ENCODE measurements around the gene CACNA1H. TPM values are rescaled to one million over a fixed set of nuclear protein-coding genes. Genes with fewer than 3 reads are reported as not detected.

CACNA1H gene
- total RNA-seq, 1 donor from 2014 or later, result 0.05 TPM

DNA sequence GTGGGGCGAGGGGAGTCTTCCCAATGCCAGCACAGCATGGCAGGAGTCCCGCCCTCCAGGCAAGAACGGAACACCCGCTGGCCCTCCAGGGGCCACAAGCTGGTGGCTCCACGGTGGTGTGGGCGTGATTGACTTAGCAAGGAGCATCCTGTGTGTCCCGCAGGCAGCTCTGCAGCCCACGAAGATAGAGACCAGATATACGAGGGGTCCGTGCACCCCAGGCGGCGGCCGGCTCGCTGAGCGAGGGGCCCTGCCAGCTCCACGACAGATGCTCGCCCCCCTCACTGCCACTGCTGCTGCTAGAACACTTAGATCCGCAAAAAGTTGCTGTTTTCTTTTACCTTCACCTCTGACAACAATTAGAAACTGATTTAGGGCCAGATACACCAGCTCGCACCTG lies 10.0 kb upstream of the CACNA1H start:
- intact Hi-C loops (cut with micrococcal nuclease), result no loop called here
- Mint-ChIP-seq H3K27me3 (no peaks in the 10 kb centered on the region), H3K4me1 (no peaks in the 10 kb centered on the region)

GRCh38 chr16:1143761-1144450 lies 9.0 kb upstream of the CACNA1H start:
- Mint-ChIP-seq H3K36me3 (ENCODE audit: low read depth) (no peaks in the 10 kb centered on the region), H3K27ac (no peak overlapping the region), H3K27me3 (no peaks in the 10 kb centered on the region), H3K4me1 (no peaks in the 10 kb centered on the region), H3K4me3 (no peak overlapping the region), H3K9me3 (no peaks in the 10 kb centered on the region)
- no peak for DNase-seq
- intact Hi-C loops (cut with micrococcal nuclease), result no loop called here

More for the DNA sequence above, 10.0 kb upstream of the CACNA1H start:
- Mint-ChIP-seq H3K27ac (no peak overlapping the region), H3K36me3 (ENCODE audit: low read depth) (no peaks in the 10 kb centered on the region), H3K4me3 (no peak overlapping the region), H3K9me3 (no peaks in the 10 kb centered on the region)
- no peak for DNase-seq

GRCh38 chr16:1144476-1145382 lies 8.2 kb upstream of the CACNA1H start:
- no peaks in the 10 kb centered on the region for H3K36me3 Mint-ChIP-seq (ENCODE audit: low read depth)
- intact Hi-C loops (cut with micrococcal nuclease), result no loop called here
- H3K4me3 Mint-ChIP-seq, result no peak overlapping the region
- no peaks in the 10 kb centered on the region for H3K4me1 Mint-ChIP-seq
- H3K9me3 Mint-ChIP-seq, result no peaks in the 10 kb centered on the region
- H3K27me3 Mint-ChIP-seq, result no peaks in the 10 kb centered on the region
- DNase-seq, result no peak
- no peak overlapping the region for H3K27ac Mint-ChIP-seq

- intact Hi-C loops (cut with micrococcal nuclease), result no loop called here
These were observed 7.4 kb upstream of the CACNA1H start for GRCh38 chr16:1145383-1146100.

GRCh38 chr16:1146409-1146808 lies 6.5 kb upstream of the CACNA1H start:
- Mint-ChIP-seq H3K27me3 (peaks cover 3% of the 10 kb centered on the region), H3K4me3 (no peak overlapping the region)
- no peak for DNase-seq

More at GRCh38 chr16:1145383-1146100, 7.4 kb upstream of the CACNA1H start:
- no peak overlapping the region for H3K27ac Mint-ChIP-seq
- no peaks in the 10 kb centered on the region for H3K27me3 Mint-ChIP-seq
- H3K4me3 Mint-ChIP-seq, result no peak overlapping the region
- no peaks in the 10 kb centered on the region for H3K9me3 Mint-ChIP-seq
- H3K36me3 Mint-ChIP-seq (ENCODE audit: low read depth), result no peaks in the 10 kb centered on the region
- no peaks in the 10 kb centered on the region for H3K4me1 Mint-ChIP-seq
- DNase-seq, result no peak

GRCh38 chr16:1147027-1147426 lies 5.9 kb upstream of the CACNA1H start:
- intact Hi-C loops (cut with micrococcal nuclease), result no loop called here
- H3K4me3 Mint-ChIP-seq, result no peak overlapping the region
- peaks cover 6% of the 10 kb centered on the region for H3K27me3 Mint-ChIP-seq
- DNase-seq, result no peak
- H3K27ac Mint-ChIP-seq, result no peak overlapping the region
- H3K4me1 Mint-ChIP-seq, result no peaks in the 10 kb centered on the region
- no peaks in the 10 kb centered on the region for H3K36me3 Mint-ChIP-seq (ENCODE audit: low read depth)
- H3K9me3 Mint-ChIP-seq, result no peaks in the 10 kb centered on the region

More at GRCh38 chr16:1146409-1146808, 6.5 kb upstream of the CACNA1H start:
- Mint-ChIP-seq H3K27ac (no peak overlapping the region), H3K36me3 (ENCODE audit: low read depth) (no peaks in the 10 kb centered on the region), H3K4me1 (no peaks in the 10 kb centered on the region), H3K9me3 (no peaks in the 10 kb centered on the region)
- intact Hi-C loops (cut with micrococcal nuclease), result no loop called here

- no peak overlapping the region for H3K4me3 Mint-ChIP-seq
- peaks cover 8% of the 10 kb centered on the region for H3K27me3 Mint-ChIP-seq
- no peak overlapping the region for H3K27ac Mint-ChIP-seq
These were observed 3.7 kb upstream of the CACNA1H start for GRCh38 chr16:1149101-1149636.

DNA sequence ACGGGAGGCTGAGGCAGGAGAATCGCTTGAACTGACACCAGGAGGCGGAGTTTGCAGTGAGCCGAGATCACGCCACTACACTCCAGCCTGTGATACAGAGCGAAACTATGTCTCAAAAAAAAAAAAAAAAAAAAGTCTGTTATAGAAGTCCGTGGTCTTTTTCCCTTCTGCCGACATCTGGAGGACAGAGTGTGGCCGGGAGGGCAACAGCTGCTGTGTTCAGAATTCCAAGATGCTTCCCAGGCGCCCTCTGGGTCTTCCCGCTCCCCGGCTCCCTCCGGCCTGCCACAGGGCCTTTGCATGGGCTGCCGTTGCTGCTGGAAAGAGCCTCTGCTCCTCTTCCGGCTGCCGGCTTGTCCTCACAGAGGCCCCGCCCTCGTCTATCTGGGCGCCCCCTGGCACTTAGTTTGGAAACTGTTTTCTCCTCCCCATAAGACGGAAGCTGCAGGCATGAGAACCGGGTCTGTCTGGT lies 2.4 kb upstream of the CACNA1H start:
- Mint-ChIP-seq H3K36me3 (ENCODE audit: low read depth) (no peaks in the 10 kb centered on the region), H3K4me3 (peak overlapping the region; percentile 37), H3K4me1 (no peaks in the 10 kb centered on the region), H3K27ac (no peak overlapping the region), H3K9me3 (no peaks in the 10 kb centered on the region), H3K27me3 (peaks cover 15% of the 10 kb centered on the region)
- peak; percentile 61 for DNase-seq
- intact Hi-C loops (cut with micrococcal nuclease), result no loop called here

More at GRCh38 chr16:1149101-1149636, 3.7 kb upstream of the CACNA1H start:
- intact Hi-C loops (cut with micrococcal nuclease), result no loop called here
- no peak for DNase-seq
- Mint-ChIP-seq H3K9me3 (no peaks in the 10 kb centered on the region), H3K4me1 (no peaks in the 10 kb centered on the region), H3K36me3 (ENCODE audit: low read depth) (no peaks in the 10 kb centered on the region)

DNA sequence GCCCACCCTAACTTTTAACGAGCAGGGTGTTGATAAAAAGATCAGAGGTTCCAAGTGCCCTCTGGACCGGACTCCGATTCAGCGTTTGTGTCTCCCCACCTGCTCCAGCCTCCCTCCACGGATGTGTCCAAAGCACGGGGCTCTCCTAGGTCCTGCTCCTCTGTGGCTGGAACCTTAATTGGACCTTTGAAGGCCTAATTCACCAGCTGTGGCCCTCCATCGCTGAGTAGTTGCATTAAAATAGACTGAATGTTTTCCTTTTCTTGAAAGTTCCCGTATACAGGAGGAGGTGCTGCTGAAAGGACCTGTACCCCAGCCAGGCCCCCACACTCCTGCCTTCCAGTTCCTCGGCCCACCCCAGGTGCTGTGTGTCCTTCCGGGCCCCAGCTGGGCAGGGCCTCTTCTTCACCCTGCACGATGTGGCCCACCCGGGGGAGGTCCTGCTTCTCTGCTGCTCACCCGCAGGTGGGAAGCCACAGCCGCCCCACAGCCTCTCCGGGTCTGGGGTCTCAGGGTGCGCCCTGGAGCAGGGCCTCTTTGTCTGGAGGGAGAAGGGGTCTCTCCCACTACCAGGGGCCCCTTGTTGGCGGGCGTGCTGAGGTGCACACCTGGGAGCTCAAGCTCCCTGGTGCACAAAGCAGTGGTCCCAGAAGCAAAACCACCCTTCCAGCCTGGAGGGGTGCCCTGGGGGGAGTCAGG lies 1.3 kb upstream of the CACNA1H start:
- H3K36me3 Mint-ChIP-seq (ENCODE audit: low read depth), result no peaks in the 10 kb centered on the region
- DNase-seq, result no peak
- peaks cover 16% of the 10 kb centered on the region for H3K27me3 Mint-ChIP-seq
- intact Hi-C loops (cut with micrococcal nuclease), result no loop called here
- H3K27ac Mint-ChIP-seq, result no peak overlapping the region
- no peaks in the 10 kb centered on the region for H3K4me1 Mint-ChIP-seq
- no peaks in the 10 kb centered on the region for H3K9me3 Mint-ChIP-seq
- H3K4me3 Mint-ChIP-seq, result no peak overlapping the region

DNA sequence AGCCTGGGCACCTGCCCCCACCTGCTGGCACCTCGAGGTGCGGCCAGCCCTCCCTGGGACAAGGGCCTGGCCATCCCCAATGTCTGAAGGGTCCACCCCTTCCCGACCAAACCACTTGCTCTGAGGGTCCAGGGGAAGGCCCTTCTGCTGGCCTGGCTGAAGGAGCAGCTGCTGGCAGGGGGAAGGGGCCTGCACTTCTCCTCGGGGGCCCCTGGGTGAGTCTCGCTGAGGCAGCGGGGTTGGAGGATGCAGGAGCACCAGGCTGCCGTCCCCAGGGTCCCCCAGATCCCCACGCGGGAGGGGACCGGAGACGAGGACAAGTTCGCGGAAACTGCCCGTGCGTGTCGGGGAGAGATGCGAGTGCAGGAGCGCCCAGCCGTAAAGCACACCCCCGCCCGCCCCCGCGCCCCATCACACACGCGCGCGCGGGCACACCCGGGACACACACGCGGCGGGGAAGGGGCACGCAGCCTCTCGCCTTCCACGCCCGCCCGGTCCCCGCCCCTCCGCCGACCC lies 725 bp upstream of the CACNA1H start:
- H3K4me3 Mint-ChIP-seq, result peak overlapping the region; percentile 49

GRCh38 chr16:1153480-1154160 lies 714 bp downstream of the CACNA1H start:
- H3K9me3 Mint-ChIP-seq, result no peaks in the 10 kb centered on the region
- no peak overlapping the region for H3K27ac Mint-ChIP-seq
- no peak overlapping the region for H3K4me3 Mint-ChIP-seq
- H3K36me3 Mint-ChIP-seq (ENCODE audit: low read depth), result no peaks in the 10 kb centered on the region
- no peak for DNase-seq
- H3K4me1 Mint-ChIP-seq, result no peaks in the 10 kb centered on the region
- peaks cover 16% of the 10 kb centered on the region for H3K27me3 Mint-ChIP-seq
- intact Hi-C loops (cut with micrococcal nuclease), result no loop called here

More for the DNA sequence above, 725 bp upstream of the CACNA1H start:
- Mint-ChIP-seq H3K36me3 (ENCODE audit: low read depth) (no peaks in the 10 kb centered on the region), H3K27me3 (peaks cover 16% of the 10 kb centered on the region), H3K9me3 (no peaks in the 10 kb centered on the region), H3K4me1 (no peaks in the 10 kb centered on the region), H3K27ac (no peak overlapping the region)
- peak; percentile 77 for DNase-seq
- intact Hi-C loops (cut with micrococcal nuclease), result no loop called here

GRCh38 chr16:1154291-1154886 lies 1.5 kb downstream of the CACNA1H start:
- no peaks in the 10 kb centered on the region for H3K4me1 Mint-ChIP-seq
- intact Hi-C loops (cut with micrococcal nuclease), result no loop called here
- no peak overlapping the region for H3K27ac Mint-ChIP-seq
- H3K9me3 Mint-ChIP-seq, result no peaks in the 10 kb centered on the region
- no peaks in the 10 kb centered on the region for H3K36me3 Mint-ChIP-seq (ENCODE audit: low read depth)
- H3K4me3 Mint-ChIP-seq, result no peak overlapping the region
- DNase-seq, result no peak
- H3K27me3 Mint-ChIP-seq, result peaks cover 16% of the 10 kb centered on the region
